Measurements from ENCODE around the gene VPS35L. TPM values are rescaled to one million over a fixed set of nuclear protein-coding genes. Genes with fewer than 3 reads are reported as not detected.

Gene VPS35L
- total and polyA plus RNA-seq, 2 of the 13 experiments (the other 11 are each of a cell fraction or from before 2014, with no cell fraction given) = 1.4 to 1.6 TPM

DNA sequence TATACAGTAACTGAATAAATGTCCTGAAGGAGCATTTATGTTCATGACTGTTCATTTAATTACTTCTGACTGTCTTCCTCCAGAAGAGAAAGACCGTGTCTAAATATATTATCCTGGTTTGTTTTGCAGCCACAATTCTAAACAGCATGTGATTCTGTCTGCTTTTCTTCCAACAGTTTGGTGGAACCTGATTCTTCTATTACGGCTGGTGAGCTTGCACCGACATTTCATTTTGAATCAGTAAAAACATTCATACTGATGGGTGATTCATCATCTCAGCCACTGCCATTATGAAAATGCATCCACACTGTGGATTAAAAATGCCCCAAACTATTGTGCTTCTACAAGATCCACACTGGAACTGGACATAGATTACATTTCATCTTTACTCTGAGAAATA lies 145.6 kb downstream of the VPS35L start (continued):
- TF ChIP-seq, protein P1, sequence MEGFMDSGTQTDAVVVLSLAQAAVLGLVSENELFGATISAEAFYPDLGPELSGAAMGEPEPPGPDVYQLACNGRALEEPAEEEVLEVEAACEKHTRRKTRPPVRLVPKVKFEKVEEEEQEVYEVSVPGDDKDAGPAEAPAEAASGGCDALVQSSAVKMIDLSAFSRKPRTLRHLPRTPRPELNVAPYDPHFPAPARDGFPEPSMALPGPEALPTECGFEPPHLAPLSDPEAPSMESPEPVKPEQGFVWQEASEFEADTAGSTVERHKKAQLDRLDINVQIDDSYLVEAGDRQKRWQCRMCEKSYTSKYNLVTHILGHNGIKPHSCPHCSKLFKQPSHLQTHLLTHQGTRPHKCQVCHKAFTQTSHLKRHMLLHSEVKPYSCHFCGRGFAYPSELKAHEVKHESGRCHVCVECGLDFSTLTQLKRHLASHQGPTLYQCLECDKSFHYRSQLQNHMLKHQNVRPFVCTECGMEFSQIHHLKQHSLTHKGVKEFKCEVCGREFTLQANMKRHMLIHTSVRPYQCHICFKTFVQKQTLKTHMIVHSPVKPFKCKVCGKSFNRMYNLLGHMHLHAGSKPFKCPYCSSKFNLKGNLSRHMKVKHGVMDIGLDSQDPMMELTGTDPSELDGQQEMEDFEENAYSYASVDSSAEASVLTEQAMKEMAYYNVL (CRISPR knock-in tag; IDR thresholded peaks at IDR 0.05; ENCODE audit: borderline replicate concordance) = no peak

DNA sequence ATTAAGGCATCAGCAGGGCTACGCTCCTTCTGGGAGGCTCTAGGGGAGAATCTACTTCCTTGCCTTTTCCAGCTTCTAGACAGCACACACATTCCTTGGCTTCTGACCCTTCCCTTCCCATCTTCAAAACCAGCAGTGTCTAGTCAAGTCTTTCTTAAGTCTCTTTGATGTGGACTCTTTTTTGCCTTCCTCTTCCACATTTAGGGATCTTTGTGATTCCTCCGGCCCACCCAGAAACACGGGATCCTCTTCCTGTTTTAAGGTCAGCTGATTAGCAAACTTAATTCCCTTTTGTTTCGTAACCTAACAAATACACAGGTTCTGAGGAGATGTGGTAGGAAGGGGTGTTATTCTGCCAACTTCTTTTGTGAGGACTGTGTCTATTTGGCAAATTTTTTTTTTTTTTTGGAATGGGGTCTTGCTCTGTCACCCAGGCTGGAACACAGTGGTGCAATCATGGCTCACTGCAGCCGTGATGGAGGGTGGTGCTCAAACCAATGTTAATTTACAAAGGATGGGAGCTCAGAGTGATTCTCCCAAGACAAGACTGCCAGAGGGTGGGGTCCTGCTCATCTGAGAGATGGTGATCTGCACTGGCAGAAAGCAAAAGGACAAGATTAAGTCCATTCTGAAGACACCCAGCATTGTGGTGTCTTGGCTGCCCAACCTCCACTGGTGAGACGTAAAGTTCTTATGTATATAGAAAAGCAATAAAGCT lies 147.8 kb downstream of the VPS35L start:
- no peak for FAIRE-seq
- peaks cover 32 to 49% of the 10 kb centered on the region in 2 experiments for H3K36me3 ChIP-seq (replicated peaks in 1 of 2; ENCODE audit: control insufficient read depth in 1 of 2, insufficient read depth in 2 of 2, low read length in 2 of 2)
- no peak overlapping the region for H3K4me2 ChIP-seq (ENCODE audit: low read depth, low read length)
- H3K27me3 ChIP-seq (ENCODE audit: control insufficient read depth in 1 of 2, insufficient read depth in 2 of 2, low read length in 2 of 2) = no peaks in the 10 kb centered on the region
- ChIA-PET POLR2A (interaction anchor here (1.2 kb wide), 1 partner anchor 9 kb away, joined by 3 read pairs; no protein-coding TSS in a partner anchor), CTCF (ENCODE audit: low intra/inter-chr PET ratio, low total read pairs) (no interaction called here)
- BruUV-seq (replicated peaks) = TSS peak; percentile 12
- WGBS (ENCODE audit: low lambda C conversion rate) = 96% methylated on average over 6 of the region's 6 CpGs
- H3K79me2 ChIP-seq (ENCODE audit: insufficient read depth, low read length) = no peaks in the 10 kb centered on the region
- H3K27ac ChIP-seq (ENCODE audit: extremely low read length, insufficient read depth, low read length) = no peak overlapping the region
- H3K9me3 ChIP-seq (ENCODE audit: low read length) = no peaks in the 10 kb centered on the region
- DNase-seq (ENCODE audit: low spot score) = no peak
- ATAC-seq = no peak
- in situ Hi-C loops (cut with HindIII; ENCODE audit: extremely low pct_ligation_motif_present, low pct_unique_long_range_greater_than_20kb) = no loop called here
- no peak overlapping the region for H3K9ac ChIP-seq (ENCODE audit: insufficient read depth, low read depth, low read length)
- no peak overlapping the region for H3K4me3 ChIP-seq (replicated peaks in 1 of 3; ENCODE audit: insufficient read depth in 1 of 3, low read depth in 2 of 3, low read length in 3 of 3)
- no peak overlapping the region for H2AFZ ChIP-seq (ENCODE audit: low read length)
- no peak for TF ChIP-seq PHF20 (CRISPR knock-in tag; IDR thresholded peaks at IDR 0.05)
- TF ChIP-seq POLR2AphosphoS5 (IDR thresholded peaks at IDR 0.05; ENCODE audit: low read depth, low read length) = peak; percentile 12; the same call in 1 of the 2 replicates
- no peak for TF ChIP-seq STAG1 (CRISPR knock-in tag; IDR thresholded peaks at IDR 0.05)
- peaks cover 20% of the 10 kb centered on the region for H3K4me1 ChIP-seq (ENCODE audit: insufficient read depth, low read length)
- peaks cover 4% of the 10 kb centered on the region; the same call in 1 of the 2 replicates for H4K20me1 ChIP-seq (ENCODE audit: insufficient read depth, low read length)
- intact Hi-C loops (cut with micrococcal nuclease; ENCODE audit: unreplicated experiment) = loop anchor here (5.0 kb wide), 1 partner anchor 179 kb away; the partner anchor contains the start of gene GPRC5B

Measured in HepG2 (cell line).